ENCODE data around the gene LRRC38. TPM values are rescaled to one million over a fixed set of nuclear protein-coding genes. Genes with fewer than 3 reads are reported as not detected.

LRRC38 gene
- total RNA-seq, 1 experiment from 2014 or later: not detected

- H4K20me1 ChIP-seq (ENCODE audit: insufficient read depth): no peaks in the 10 kb centered on the region
- H3K27ac ChIP-seq (ENCODE audit: low read depth, low read length): no peak overlapping the region
- no peak overlapping the region for H3K4me2 ChIP-seq (ENCODE audit: low read length)
- no peak overlapping the region for H2AFZ ChIP-seq (ENCODE audit: low read depth, low read length, poor library complexity, severe bottlenecking)
- no peaks in the 10 kb centered on the region for H3K79me2 ChIP-seq (ENCODE audit: insufficient read depth, low read length)
- H3K9me3 ChIP-seq (ENCODE audit: control insufficient read depth in 1 of 2, insufficient read depth in 1 of 2, low read depth in 1 of 2, low read length in 2 of 2): no peaks in the 10 kb centered on the region
- DNase-seq (ENCODE audit: low read depth, low spot score) (no peak), ATAC-seq (no peak)
- BruUV-seq (replicated peaks): no TSS peak
- no peak for TF ChIP-seq REST (IDR thresholded peaks at IDR 0.05; ENCODE audit: low read depth)
- TF ChIP-seq CBX3 (IDR thresholded peaks at IDR 0.05; ENCODE audit: low read depth): no peak
- TF ChIP-seq POLR2AphosphoS5 (IDR thresholded peaks at IDR 0.05; ENCODE audit: low read depth, low read length): no peak
- TF ChIP-seq TCF7L2 (IDR thresholded peaks at IDR 0.05; ENCODE audit: borderline replicate concordance, extremely low read depth, insufficient read depth, insufficient read length): no peak
- TF ChIP-seq MAX (IDR thresholded peaks at IDR 0.05): no peak
- no peak for TF ChIP-seq JUND (IDR thresholded peaks at IDR 0.05)
- no peak for TF ChIP-seq FOSL1 (IDR thresholded peaks at IDR 0.05; ENCODE audit: low read depth)
- TF ChIP-seq CTCF (IDR thresholded peaks at IDR 0.05 in 2 of 3, conservative IDR thresholded peaks at IDR 0.05 in 1 of 3; ENCODE audit: borderline replicate concordance in 1 of 3, insufficient read depth in 1 of 3, low read depth in 2 of 3, low read length in 2 of 3): no peak
- no peak for TF ChIP-seq SRF (IDR thresholded peaks at IDR 0.05; ENCODE audit: low read depth)
- no peak for TF ChIP-seq YY1 (IDR thresholded peaks at IDR 0.05; ENCODE audit: extremely low read depth, insufficient replicate concordance, low read depth, low read length)
- no peak for TF ChIP-seq SP1 (IDR thresholded peaks at IDR 0.05; ENCODE audit: low read depth)
- no peak for TF ChIP-seq ZBTB33 (IDR thresholded peaks at IDR 0.05; ENCODE audit: extremely low read depth, insufficient replicate concordance, low read length)
- TF ChIP-seq ZNF274 (IDR thresholded peaks at IDR 0.05; ENCODE audit: low read depth, low read length): no peak
- TF ChIP-seq POLR2A (IDR thresholded peaks at IDR 0.05; ENCODE audit: borderline replicate concordance, extremely low read depth, insufficient read depth, insufficient read length): no peak
- no peak overlapping the region for H3K4me3 ChIP-seq (replicated peaks in 1 of 2; ENCODE audit: low read depth in 1 of 2, low read length in 2 of 2)
- H3K9me2 ChIP-seq (ENCODE audit: insufficient read depth): no peaks in the 10 kb centered on the region
- ChIA-PET POLR2A (no interaction called here), CTCF (no interaction called here), RAD21 (ENCODE audit: low non-redundant PET in 1 of 2, low total read pairs in 2 of 2, uncharacterized antibody in 2 of 2, unreplicated experiment in 2 of 2) (no interaction called here)
- no peaks in the 10 kb centered on the region for H3K36me3 ChIP-seq (ENCODE audit: control insufficient read depth in 1 of 2, insufficient read depth in 2 of 2, low read length in 2 of 2)
- H3K4me1 ChIP-seq (ENCODE audit: control insufficient read depth in 1 of 2, insufficient read depth in 2 of 2, low read length in 2 of 2): no peaks in the 10 kb centered on the region
- intact Hi-C loops (cut with micrococcal nuclease): no loop called here
- H3K9ac ChIP-seq (ENCODE audit: low read length): no peak overlapping the region
- H3K27me3 ChIP-seq (ENCODE audit: insufficient read depth, low read length): no peaks in the 10 kb centered on the region
These were observed 29.9 kb downstream of the LRRC38 start for GRCh38 chr1:13483946-13484345.
